Stimulated activated CD8-positive, alpha-beta memory T cell treated with anti-CD3 and anti-CD28 coated beads, Interleukin-2, amount 100 ng/mL, for 1 hour (primary cell): ENCODE data around the gene SMCHD1.
"Not testable (repeated sequence)": the region's sequence is repeated elsewhere in the genome, so short reads cannot be mapped to it uniquely, and the experiment has no call there.

Experiments used
- DNase-seq, 2 donors: peaks; one replicate each; pipeline ENCODE4 v3.0.0-alpha.2; 2020; ENCODE audit warnings: low read depth in 2 of 2

SMCHD1 gene

GRCh38 chr18:2716394-2717326 is 61.1 kb downstream of the SMCHD1 start:
- no peak for DNase-seq

DNA sequence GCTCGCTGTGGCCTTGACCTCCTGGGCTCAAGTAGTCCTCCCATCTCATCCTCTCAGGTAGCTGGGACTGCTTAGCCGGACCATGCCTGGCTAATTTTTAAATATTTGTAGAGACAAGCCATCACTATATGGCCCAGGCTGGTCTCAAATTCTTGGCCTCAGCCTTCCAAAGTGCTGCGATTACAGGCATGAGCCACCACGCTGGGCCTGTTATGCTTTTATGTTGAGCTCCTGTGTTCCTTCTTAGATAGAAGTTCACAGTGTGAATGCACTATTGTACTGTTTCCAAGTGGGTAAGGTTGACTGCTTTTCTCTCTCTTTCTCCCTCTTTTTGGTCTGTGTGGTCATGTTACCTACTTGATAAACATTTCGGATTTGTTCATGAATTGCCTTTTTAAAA is 61.9 kb downstream of the SMCHD1 start:
- no peak for DNase-seq

GRCh38 chr18:2719040-2719439 is 63.5 kb downstream of the SMCHD1 start:
- DNase-seq = no peak

- no peak for DNase-seq
Observed at GRCh38 chr18:2723207-2723606, 67.7 kb downstream of the SMCHD1 start.

DNA sequence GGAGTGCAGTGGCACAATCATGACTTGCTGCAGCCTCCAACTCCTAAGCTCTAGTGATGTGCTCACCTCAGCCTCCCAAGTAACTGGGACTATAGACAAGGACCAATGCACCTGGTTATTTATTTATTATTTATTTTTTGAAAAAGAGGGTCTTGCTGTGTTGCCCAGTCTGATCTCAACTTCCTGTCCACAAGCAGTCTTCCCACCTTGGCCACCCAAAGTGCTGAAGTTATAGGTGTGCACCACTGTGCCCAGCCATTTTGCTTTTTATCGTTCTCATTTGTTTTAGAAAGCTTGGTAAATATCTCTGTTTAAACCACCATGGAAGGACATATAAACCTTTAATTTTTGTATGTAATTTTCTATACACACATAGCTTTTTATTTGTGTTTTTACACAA is 74.2 kb downstream of the SMCHD1 start:
- DNase-seq = no peak

GRCh38 chr18:2736823-2737222 is 81.3 kb downstream of the SMCHD1 start:
- no peak for DNase-seq

GRCh38 chr18:2740082-2740481 is 84.6 kb downstream of the SMCHD1 start:
- DNase-seq = not testable (repeated sequence)

GRCh38 chr18:2746274-2746673 is 90.7 kb downstream of the SMCHD1 start:
- no peak for DNase-seq

GRCh38 chr18:2758309-2758708 is 102.8 kb downstream of the SMCHD1 start:
- DNase-seq = no peak

- DNase-seq = no peak
Observed at GRCh38 chr18:2774669-2775068, 119.1 kb downstream of the SMCHD1 start.

- no peak for DNase-seq
Observed at GRCh38 chr18:2776601-2777000, 121.1 kb downstream of the SMCHD1 start.

DNA sequence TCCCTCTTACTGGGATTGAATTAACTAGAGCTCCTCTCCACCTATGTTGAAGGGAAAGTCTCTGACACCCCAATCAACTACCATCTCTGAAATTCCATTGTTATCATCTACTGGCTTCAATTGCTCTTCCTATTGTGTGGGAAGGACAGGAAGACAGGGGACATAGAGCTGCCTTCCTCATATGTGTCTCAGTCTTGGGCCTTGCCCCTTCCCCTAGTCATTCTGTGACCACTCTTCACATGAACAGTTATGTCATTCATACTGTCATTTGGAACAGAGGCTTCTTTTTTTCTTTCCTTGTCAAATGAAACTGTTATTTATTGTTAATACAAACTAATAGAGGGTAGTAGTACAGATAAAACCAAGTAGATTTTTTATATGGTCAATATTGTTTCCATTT is 121.7 kb downstream of the SMCHD1 start:
- DNase-seq = no peak

GRCh38 chr18:2780750-2781149 is 125.2 kb downstream of the SMCHD1 start:
- DNase-seq = no peak

DNA sequence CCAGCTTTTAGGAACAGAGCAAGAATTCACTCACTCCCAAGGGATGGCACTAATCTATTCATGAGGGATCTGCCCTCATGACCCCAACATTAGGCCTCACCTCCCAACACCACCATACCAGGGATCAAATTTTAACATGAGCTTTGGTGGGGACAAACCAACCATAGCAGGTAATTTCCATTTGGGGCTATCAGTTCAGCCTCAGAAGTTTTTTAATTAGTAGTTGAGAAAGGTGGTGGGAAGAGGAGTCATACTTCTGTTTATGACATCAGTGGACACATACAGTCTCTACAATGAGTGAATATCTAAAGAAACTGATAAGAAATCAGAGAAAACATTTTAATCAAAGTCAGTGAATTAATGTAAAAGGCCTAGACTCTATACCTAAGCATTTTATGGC is 131.7 kb downstream of the SMCHD1 start:
- DNase-seq = no peak

- DNase-seq = no peak
Observed at GRCh38 chr18:2792395-2792794, 136.9 kb downstream of the SMCHD1 start.

GRCh38 chr18:2794159-2794558 is 138.6 kb downstream of the SMCHD1 start:
- DNase-seq = no peak

DNA sequence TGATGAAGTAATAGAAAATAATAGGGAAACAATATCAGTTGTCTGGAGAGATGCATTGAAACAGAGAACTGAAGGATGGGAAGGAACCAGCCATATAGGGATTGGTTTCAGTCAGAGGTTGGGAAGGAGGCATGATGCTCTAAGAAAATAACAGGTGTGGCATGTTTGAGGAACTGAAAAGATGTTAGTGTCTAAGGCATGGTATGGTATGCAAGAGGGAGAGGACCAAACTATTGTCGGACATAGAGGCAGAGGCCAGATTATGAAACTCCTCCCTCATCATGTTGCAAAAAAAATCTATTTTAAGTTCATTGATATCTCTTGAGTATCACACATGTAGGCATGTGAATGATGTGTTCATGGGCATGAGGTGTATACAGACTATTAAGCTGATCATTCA is 142.4 kb downstream of the SMCHD1 start:
- DNase-seq = no peak

DNA sequence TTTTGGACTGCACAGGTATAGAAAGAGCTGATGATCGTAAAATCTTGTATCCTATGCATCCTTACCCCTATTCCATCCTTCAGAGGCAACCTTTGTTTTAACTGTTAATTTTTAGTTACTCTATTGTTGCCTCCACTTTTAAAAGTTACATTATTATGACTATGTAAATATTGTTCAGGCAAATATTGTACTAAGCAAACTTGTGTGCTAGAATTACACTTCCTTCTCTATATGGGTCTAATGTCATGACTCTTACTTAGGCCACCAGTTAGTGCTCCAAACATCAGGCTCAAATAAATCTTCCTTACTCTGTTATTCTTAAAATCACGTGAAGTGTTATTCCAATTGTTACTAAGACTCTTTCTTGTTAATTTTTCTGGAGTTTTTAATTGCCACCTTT is 143.8 kb downstream of the SMCHD1 start:
- DNase-seq = no peak

DNA sequence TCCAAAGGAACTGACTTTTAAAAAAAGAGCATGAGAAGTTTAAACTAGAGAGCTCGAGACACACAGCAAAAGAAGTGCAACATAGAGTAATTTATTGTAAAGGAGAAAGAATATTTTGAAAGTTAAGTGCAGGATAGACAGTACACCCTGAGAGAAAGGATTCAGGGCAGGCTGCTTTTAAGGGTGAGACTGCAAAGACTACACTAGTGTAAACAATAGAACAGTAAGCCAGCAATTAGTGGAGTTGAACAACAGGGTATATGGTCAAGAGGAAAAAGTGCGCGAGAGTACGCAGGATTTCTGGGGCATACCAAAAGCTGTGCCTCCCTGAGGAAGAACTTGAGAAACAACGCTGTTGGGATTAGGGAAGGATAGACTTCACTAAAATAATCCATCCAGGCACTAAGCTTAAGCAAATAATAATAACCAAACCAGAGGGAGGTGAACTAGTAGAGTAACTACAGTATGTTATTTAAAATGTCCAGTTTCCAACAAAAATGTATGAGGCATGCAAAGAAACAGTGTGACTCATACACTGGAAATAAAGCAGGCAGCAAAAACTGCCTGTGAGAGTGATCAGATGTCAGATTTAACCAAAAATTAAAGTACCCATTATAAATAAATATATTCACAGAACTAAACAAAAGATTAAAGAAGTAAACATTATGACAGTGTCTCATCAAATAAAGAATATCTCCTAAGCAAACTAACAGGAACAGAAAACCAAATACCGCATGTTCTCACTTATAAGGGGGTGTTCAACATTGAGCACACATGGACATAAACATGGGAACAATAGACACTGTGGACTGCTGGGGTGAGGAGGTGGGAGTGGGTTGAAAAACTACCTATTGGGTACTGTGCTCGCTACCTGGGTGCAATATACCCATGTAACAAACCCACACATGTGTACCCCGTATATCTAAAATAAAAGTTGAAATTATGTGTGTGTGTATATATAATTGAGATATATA is 150.7 kb downstream of the SMCHD1 start:
- no peak for DNase-seq

DNA sequence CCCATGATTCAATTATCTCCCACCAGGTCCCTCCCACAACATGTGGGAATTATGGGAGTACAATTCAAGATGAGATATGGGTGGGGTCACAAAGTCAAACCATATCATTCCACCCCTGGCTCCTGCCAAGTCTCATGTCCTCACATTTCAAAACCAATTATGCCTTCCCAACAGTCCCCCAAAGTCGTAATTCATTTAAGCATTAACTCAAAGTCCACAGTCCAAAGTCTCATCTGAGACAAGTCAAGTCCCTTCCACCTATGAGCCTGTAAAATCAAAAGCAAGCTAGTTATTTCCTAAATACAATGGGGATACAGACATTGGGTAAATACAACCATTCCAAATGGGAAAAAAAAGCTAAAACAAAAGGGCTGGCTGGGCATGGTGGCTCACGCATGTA is 153.1 kb downstream of the SMCHD1 start:
- not testable (repeated sequence) for DNase-seq

DNA sequence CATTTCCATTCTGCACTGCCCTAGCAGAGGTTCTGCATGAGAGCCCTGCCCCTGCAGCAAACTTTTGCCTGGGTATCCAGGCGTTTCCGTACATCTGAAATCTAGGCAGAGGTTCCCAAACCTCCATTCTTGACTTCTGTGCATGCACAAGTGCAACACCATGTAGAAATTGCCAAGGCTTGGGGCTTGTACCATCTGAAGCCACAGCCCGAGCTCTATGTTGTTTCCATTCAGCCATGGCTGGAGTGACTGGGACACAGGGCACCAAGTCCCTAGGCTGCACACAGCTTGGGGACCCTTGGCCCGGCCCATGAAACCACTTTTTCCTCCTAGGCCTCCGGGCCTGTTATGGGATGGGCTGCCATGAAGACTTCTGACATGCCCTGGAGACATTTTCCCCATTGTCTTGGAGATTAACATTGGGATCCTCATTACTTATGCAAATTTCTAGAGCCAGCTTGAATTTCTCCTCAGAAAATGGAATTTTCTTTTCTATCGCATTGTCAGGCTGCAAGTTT is 154.2 kb downstream of the SMCHD1 start:
- DNase-seq = not testable (repeated sequence)

GRCh38 chr18:2811416-2811815 is 155.9 kb downstream of the SMCHD1 start:
- no peak for DNase-seq
